Mucosa of rectum (tissue), 2 donors: ENCODE results near the gene KRTAP10-1.

Experiments
- H3K27ac ChIP-seq, 2 donors: one replicate each; pipeline ENCODE4 v1.7.0; 2013; ENCODE audit warnings: inconsistent platforms in 2 of 2, low read depth in 2 of 2, low read length in 2 of 2
- H3K27me3 ChIP-seq, 2 donors: one replicate each; pipeline ENCODE4 v1.7.0; 2013; ENCODE audit warnings: low read length in 2 of 2; ENCODE audit not compliant: control insufficient read depth in 2 of 2, insufficient read depth in 2 of 2
- H3K36me3 ChIP-seq, 2 donors: one replicate each; pipeline ENCODE4 v1.7.0; 2013; ENCODE audit warnings: low read length in 2 of 2; ENCODE audit not compliant: control insufficient read depth in 2 of 2, insufficient read depth in 2 of 2
- H3K4me1 ChIP-seq, 2 donors: one replicate each; pipeline ENCODE4 v1.7.0; 2013; ENCODE audit warnings: low read length in 2 of 2, mild to moderate bottlenecking in 1 of 2; ENCODE audit not compliant: control insufficient read depth in 2 of 2, insufficient read depth in 2 of 2
- H3K4me3 ChIP-seq, 2 donors: one replicate each; pipeline ENCODE4 v1.7.0; 2013; ENCODE audit warnings: low read length in 2 of 2
- H3K9ac ChIP-seq, 2 donors: one replicate each; pipeline ENCODE4 v1.7.0; 2013; ENCODE audit warnings: low read length in 2 of 2, low read depth in 1 of 2, mild to moderate bottlenecking in 1 of 2
- H3K9me3 ChIP-seq, 2 donors: one replicate each; pipeline ENCODE4 v1.7.0; 2013; ENCODE audit warnings: low read length in 2 of 2; ENCODE audit not compliant: control insufficient read depth in 2 of 2
- donor health status: healthy.
- donor health status: Normal muscosa, but diverticular disease.

Gene KRTAP10-1

DNA sequence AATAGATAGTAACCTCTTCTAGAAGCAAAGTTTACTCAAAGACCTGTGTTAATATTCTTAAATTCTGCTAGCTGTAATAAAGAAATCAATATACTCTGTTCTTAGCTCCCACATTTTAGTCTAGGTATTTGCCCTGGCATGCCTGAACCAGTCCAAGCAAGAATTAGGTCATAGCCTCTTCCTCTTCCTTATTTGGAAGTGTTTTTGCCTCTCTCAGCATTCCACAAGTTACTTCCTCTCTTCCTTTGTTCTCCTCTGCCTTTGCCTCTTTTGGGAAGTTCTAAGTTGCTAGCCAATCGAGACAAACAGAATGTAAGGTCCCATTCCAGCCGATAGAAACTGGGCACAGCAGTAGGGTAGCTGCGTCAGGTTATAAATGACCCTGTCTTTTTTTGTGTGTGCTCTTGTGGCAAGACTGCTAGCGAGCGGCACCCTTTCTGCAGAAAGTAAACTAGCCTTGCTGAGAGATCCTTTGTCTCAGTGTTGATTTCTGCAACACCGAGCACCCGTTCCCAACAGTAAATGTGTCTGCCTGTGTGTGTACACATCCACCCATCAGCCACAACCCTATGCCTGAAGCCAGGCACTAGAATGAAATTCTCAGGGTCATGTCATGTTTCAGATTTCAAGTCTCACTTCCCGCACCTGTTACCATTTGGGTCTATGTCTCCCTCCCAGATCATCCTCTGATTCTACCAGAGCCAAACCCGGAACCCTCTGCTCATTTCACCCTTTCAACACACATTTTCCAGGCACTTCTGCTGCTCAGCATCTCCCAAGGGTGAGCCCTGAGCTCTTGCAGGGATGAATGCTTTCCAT, 47.2 kb downstream of the KRTAP10-1 start:
- Histone ChIP-seq H3K9ac (no peak overlapping the region), H3K4me3 (no peak overlapping the region), H3K4me1 (no peaks in the 10 kb centered on the region), H3K27me3 (peaks cover 0 to 2% of the 10 kb centered on the region in 2 donors), H3K36me3 (no peaks in the 10 kb centered on the region), H3K9me3 (no peaks in the 10 kb centered on the region), H3K27ac (no peak overlapping the region)

DNA sequence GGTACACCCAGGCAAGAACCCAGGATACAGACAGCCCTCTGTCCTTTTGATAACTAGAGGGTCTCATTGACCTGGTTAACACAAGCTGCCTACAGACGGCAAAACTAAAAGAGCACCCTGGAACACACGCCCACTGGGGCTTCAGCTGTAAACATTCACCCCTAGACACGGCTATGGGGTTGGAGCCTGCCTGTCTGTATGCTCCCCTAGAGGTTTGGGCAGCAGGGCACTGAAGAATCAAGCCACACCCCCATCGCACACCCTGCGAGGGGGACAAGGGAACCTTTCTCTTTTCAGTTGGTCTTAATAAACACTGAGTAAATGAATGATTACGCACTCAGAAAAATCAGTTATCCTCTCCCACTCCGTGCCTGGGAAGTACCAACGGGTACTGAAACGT, 49.2 kb downstream of the KRTAP10-1 start:
- H3K27ac ChIP-seq: no peak overlapping the region
- peaks cover 0 to 2% of the 10 kb centered on the region in 2 donors for H3K27me3 ChIP-seq
- H3K36me3 ChIP-seq: no peaks in the 10 kb centered on the region
- no peak overlapping the region for H3K4me3 ChIP-seq
- H3K4me1 ChIP-seq: no peaks in the 10 kb centered on the region
- H3K9me3 ChIP-seq: no peaks in the 10 kb centered on the region
- H3K9ac ChIP-seq: no peak overlapping the region

DNA sequence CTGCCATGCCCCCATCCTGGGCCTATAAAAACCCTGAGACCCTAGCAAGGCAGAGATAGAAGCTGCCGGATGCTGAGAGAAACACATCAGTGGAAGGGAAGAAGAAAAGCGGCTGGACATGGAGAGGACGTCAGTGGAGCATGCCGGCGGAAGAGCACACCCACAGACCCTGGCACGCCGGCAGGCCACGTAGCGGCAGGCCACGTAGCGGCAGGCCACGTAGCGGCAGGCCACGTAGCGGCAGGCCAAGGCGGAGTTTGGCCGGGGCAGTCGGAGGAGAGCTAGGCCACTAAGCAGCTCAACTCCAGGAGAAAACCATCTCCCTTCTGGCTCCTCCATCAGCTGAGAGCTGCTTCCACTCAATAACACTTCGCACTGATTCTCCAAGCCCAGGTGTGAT, 49.6 kb downstream of the KRTAP10-1 start:
- no peak overlapping the region for H3K27ac ChIP-seq
- no peak overlapping the region for H3K4me3 ChIP-seq
- no peak overlapping the region for H3K9ac ChIP-seq
- no peaks in the 10 kb centered on the region for H3K4me1 ChIP-seq
- no peaks in the 10 kb centered on the region for H3K9me3 ChIP-seq
- H3K27me3 ChIP-seq: peaks cover 0 to 2% of the 10 kb centered on the region in 2 donors
- H3K36me3 ChIP-seq: no peaks in the 10 kb centered on the region

DNA sequence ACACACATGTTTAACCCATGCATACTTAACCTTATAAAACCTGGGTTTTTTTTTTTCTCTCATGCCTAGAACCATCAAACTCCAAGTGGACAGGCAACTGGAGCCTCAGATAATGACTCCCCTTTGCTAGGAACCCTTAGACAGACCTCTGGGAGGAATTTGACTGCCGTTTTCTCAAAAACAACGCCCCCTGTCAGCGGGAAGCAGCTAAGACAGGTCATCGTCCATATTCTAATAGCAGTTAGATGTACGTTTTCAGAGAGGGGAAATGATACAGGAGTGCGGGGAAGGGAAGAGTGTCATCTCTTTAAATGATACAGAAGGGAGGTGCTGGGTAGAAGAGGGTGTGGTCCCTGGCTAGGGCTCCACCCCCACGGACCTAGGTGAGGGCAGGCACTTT, 50.0 kb downstream of the KRTAP10-1 start:
- Histone ChIP-seq H3K9ac (no peak overlapping the region), H3K9me3 (no peaks in the 10 kb centered on the region), H3K4me1 (no peaks in the 10 kb centered on the region), H3K36me3 (no peaks in the 10 kb centered on the region), H3K27me3 (peaks cover 0 to 1% of the 10 kb centered on the region in 2 donors), H3K27ac (no peak overlapping the region), H3K4me3 (no peak overlapping the region)
